ENCODE results near the gene POLH. TPM values are rescaled to one million over a fixed set of nuclear protein-coding genes. Genes with fewer than 3 reads are reported as not detected.
"Not testable (repeated sequence)": the region's sequence is repeated elsewhere in the genome, so short reads cannot be mapped to it uniquely, and the experiment has no call there.

The POLH gene
- total RNA-seq, 1 donor from 2014 or later: 11.3 TPM

DNA sequence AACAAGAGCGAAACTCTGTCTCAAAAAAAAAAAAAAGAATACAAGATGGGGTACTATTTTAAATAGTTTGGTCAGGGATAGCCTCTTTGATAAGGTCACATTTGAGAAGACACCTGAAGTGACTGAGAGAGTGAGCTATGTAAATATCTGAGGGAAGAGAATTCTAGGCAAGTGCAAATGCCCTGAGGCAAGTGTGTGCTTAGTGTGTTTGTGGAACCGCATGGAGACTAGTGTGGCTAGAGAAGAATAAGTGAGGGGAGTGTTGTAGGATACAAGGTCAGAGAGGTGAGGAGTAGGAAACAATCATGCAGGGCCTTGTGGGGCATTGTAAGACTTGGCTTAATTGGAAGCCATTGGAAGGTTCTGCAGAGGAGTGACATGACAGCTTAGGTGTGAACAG, 72.3 kb downstream of the POLH start:
- H3K4me1 ChIP-seq: peaks cover 7% of the 10 kb centered on the region
- no peak overlapping the region for H3K27ac ChIP-seq
- no peaks in the 10 kb centered on the region for H3K9me3 ChIP-seq
- no peaks in the 10 kb centered on the region for H3K36me3 ChIP-seq
- no peak overlapping the region for H3K4me3 ChIP-seq
- intact Hi-C loops (cut with DNase I): no loop called here
- no peak for DNase-seq (ENCODE audit: extremely low spot score in 2 of 2)
- H3K27me3 ChIP-seq: no peaks in the 10 kb centered on the region
- no peak for TF ChIP-seq POLR2AphosphoS5 (IDR thresholded peaks at IDR 0.05; ENCODE audit: insufficient read depth in 1 of 2, low read depth in 1 of 2)
- no peak for TF ChIP-seq POLR2A (IDR thresholded peaks at IDR 0.05)
- TF ChIP-seq, protein P1, sequence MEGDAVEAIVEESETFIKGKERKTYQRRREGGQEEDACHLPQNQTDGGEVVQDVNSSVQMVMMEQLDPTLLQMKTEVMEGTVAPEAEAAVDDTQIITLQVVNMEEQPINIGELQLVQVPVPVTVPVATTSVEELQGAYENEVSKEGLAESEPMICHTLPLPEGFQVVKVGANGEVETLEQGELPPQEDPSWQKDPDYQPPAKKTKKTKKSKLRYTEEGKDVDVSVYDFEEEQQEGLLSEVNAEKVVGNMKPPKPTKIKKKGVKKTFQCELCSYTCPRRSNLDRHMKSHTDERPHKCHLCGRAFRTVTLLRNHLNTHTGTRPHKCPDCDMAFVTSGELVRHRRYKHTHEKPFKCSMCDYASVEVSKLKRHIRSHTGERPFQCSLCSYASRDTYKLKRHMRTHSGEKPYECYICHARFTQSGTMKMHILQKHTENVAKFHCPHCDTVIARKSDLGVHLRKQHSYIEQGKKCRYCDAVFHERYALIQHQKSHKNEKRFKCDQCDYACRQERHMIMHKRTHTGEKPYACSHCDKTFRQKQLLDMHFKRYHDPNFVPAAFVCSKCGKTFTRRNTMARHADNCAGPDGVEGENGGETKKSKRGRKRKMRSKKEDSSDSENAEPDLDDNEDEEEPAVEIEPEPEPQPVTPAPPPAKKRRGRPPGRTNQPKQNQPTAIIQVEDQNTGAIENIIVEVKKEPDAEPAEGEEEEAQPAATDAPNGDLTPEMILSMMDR (IDR thresholded peaks at IDR 0.05): no peak

DNA sequence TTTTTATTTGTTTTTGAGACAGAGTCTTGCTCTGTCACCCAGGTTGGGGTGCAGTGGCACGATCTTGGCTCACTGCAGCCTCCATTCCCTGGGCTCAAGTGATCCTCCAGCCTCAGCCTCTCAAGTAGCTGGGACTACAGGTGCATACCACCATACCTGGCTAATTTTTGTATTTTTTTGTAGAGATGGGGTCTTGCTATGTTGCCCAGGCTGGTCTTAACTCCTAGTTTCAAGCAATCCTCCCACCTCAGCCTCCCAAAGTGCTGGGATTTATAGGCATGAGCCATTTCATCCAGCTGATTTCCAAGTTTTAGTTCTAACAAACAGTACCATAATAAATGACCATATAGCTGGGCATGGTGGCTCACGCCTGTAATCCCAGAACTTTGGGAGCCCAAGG, 76.8 kb downstream of the POLH start:
- H3K4me3 ChIP-seq; H3K36me3 ChIP-seq; H3K27ac ChIP-seq; H3K9me3 ChIP-seq; H3K27me3 ChIP-seq; H3K4me1 ChIP-seq; DNase-seq (ENCODE audit: extremely low spot score in 2 of 2); intact Hi-C loops (cut with DNase I): not testable (repeated sequence)

DNA sequence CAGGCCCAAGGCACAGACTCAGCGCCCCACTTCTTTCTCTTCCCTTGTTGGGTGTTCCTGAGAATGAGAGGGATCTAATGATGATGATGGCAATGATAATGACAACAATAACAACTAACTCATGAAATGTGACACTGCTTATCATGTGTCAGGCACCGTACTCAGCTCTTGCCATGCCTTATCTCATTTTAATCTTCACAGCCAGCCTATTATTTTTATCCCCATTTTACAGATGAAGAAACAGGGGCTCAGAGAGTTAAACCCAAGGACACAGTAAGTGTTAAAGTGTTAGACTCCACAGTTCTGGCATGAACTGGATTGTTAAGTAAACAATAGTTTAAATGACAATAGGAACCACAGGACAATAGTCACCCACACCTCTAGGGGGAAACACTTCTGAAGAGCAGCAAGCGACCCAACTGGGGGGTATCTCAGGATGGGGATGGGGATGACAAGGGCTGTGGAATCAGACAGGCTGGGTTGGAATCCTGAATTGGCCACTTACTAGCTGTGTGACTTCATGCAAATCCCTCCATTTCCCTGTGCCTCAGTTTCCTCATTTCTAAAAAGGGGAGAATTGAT, 81.3 kb downstream of the POLH start:
- no peaks in the 10 kb centered on the region for H3K4me1 ChIP-seq
- H3K27ac ChIP-seq: no peak overlapping the region
- H3K27me3 ChIP-seq: no peaks in the 10 kb centered on the region
- no peaks in the 10 kb centered on the region for H3K9me3 ChIP-seq
- H3K4me3 ChIP-seq: no peak overlapping the region
- intact Hi-C loops (cut with DNase I): no loop called here
- no peaks in the 10 kb centered on the region for H3K36me3 ChIP-seq
- no peak for TF ChIP-seq POLR2AphosphoS5 (IDR thresholded peaks at IDR 0.05; ENCODE audit: insufficient read depth in 1 of 2, low read depth in 1 of 2)
- TF ChIP-seq, protein P1 (IDR thresholded peaks at IDR 0.05): no peak
- no peak for TF ChIP-seq POLR2A (IDR thresholded peaks at IDR 0.05)
- DNase-seq (ENCODE audit: extremely low spot score in 2 of 2): no peak

DNA sequence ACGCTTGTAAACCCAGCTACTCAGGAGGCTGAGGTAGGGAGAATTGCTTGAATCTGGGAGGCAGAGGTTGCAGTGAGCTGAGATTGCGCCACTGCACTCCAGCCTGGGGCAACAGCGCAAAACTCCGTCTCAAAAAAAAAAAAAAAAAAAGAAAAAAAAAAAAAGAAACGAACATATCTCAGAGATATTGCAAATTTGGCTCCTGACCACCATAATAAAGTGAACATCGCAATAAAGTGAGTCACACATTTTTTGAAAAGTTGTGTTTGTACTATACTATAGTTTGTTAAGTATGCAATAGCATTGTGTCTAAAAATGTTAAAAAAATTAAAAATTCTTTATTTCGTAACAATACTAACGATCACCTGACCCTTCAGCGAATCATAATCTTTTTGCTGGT, 82.2 kb downstream of the POLH start:
- no peak for DNase-seq (ENCODE audit: extremely low spot score in 2 of 2)
- H3K27ac ChIP-seq: no peak overlapping the region
- no peaks in the 10 kb centered on the region for H3K4me1 ChIP-seq
- H3K27me3 ChIP-seq: no peaks in the 10 kb centered on the region
- no peaks in the 10 kb centered on the region for H3K36me3 ChIP-seq
- H3K9me3 ChIP-seq: no peaks in the 10 kb centered on the region
- intact Hi-C loops (cut with DNase I): no loop called here
- TF ChIP-seq, protein P1 (IDR thresholded peaks at IDR 0.05): no peak
- TF ChIP-seq POLR2AphosphoS5 (IDR thresholded peaks at IDR 0.05; ENCODE audit: insufficient read depth in 1 of 2, low read depth in 1 of 2) (no peak), POLR2A (IDR thresholded peaks at IDR 0.05) (no peak)
- no peak overlapping the region for H3K4me3 ChIP-seq

DNA sequence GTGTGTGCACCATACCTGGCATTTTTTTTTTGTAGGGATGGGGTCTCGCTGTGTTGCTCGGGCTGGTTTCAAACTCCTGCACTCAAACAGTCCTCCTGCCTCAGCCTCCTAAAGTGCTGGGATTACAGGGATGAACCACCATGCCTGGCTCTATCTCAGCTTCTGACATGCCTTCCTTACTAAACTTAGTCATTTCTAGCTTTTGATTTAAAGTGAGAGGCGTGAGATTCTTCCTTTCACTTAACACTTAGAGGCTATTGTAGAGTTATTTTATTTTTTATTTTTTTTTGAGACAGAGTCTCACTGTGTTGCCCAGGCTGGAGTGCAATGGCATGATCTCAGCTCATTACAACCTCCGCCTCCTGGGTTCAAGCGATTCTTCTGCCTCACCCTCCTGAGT, 87.0 kb downstream of the POLH start:
- intact Hi-C loops (cut with DNase I): loop anchor here (10.0 kb wide), 1 partner anchor 292 kb away; no protein-coding TSS in a partner anchor
- H3K36me3 ChIP-seq; H3K27ac ChIP-seq; H3K4me1 ChIP-seq; H3K9me3 ChIP-seq; H3K4me3 ChIP-seq; H3K27me3 ChIP-seq; DNase-seq (ENCODE audit: extremely low spot score in 2 of 2): not testable (repeated sequence)

Small RNAs within 50 kb of the gene (small RNA-seq; reads per million reads assigned to genes)
- gene RF00426: not detected

Other genes with a start within 250 kb of the POLH start
- 17.2 TPM for gene ZNF318, start 206.5 kb upstream of the POLH start, total RNA-seq
- gene ABCC10, start 148.6 kb upstream of the POLH start, total RNA-seq: 22.8 TPM
- gene DLK2, start 120.6 kb upstream of the POLH start, total RNA-seq: 3.9 TPM
- 27.5 TPM for gene TJAP1, start 98.6 kb upstream of the POLH start, total RNA-seq
- not detected for gene LRRC73, start 65.8 kb upstream of the POLH start, total RNA-seq
- 80.0 TPM for gene YIPF3, start 59.3 kb upstream of the POLH start, total RNA-seq
- 34.1 TPM for gene POLR1C, start 59.1 kb upstream of the POLH start, total RNA-seq
- 24.3 TPM for gene XPO5, start 147 bp upstream of the POLH start, total RNA-seq
- 45.7 TPM for gene GTPBP2, start 53.1 kb downstream of the POLH start, total RNA-seq
- gene MAD2L1BP, start 59.7 kb downstream of the POLH start, total RNA-seq: 58.4 TPM
- gene RSPH9, start 68.9 kb downstream of the POLH start, total RNA-seq: 0.74 TPM
- 31.9 TPM for gene MRPS18A, start 111.6 kb downstream of the POLH start, total RNA-seq
- 194 TPM for gene VEGFA, start 194.0 kb downstream of the POLH start, total RNA-seq